Inflammatory macrophage (primary cell): ENCODE measurements around the gene PRR30.

ENCODE experiments used
- DNase-seq, 2 donors: peaks; one replicate each; pipeline ENCODE4 v3.0.0-alpha.2; 2020 to 2022

PRR30 gene

DNA sequence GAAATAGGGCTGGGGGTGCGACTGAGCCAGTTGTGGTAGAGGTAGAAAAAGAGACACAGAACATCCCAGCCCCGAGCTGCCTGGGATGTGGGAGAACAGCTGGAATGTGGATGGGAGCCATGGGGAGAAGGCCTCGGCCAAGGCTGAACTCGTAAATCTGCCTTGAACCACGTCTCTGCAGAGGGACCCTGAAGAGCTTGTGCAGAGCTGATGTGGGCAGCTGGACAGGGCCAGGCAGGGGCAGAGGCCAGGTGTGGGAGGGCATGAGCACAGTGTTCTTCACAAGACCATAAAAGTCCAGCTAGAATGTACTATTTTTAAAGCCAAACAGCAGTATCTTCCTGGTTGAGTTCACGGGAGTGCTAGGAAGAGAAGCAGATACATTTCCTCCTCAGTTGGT, 15.3 kb upstream of the PRR30 start:
- no peak for DNase-seq

DNA sequence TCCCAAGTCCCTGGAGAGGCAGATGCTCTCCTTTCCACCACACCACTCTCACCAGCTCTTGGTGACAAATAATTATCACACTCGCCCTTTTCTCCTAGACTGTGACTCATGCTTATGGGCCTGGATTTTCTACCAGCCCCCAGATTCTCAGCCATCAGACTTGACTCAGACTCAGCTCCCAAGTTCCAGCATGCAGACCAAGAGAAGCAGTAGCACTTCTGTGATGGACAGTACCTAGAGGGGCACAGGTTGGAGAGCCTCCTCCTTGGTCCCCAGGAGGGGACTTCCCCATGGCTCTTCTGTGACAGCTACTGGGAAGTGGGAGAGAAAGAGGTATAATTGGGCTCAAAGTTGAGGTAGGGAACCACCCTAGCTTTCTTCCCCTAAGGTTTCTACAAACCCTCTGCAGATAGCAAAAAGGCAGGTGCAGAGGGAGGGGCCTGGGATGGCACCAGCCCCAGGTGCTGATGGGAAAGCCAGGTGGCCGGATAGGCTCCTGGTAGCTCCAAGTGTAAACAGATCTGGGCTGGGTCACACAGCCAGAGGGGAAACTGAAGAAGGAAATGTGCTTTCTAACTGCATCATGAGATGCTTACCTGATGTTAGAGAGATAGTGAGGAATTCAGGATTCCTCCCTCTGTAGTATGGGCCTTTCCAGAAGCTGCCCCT, 13.7 kb upstream of the PRR30 start:
- peak in 1 of 2 donors; percentile 4 for DNase-seq

DNA sequence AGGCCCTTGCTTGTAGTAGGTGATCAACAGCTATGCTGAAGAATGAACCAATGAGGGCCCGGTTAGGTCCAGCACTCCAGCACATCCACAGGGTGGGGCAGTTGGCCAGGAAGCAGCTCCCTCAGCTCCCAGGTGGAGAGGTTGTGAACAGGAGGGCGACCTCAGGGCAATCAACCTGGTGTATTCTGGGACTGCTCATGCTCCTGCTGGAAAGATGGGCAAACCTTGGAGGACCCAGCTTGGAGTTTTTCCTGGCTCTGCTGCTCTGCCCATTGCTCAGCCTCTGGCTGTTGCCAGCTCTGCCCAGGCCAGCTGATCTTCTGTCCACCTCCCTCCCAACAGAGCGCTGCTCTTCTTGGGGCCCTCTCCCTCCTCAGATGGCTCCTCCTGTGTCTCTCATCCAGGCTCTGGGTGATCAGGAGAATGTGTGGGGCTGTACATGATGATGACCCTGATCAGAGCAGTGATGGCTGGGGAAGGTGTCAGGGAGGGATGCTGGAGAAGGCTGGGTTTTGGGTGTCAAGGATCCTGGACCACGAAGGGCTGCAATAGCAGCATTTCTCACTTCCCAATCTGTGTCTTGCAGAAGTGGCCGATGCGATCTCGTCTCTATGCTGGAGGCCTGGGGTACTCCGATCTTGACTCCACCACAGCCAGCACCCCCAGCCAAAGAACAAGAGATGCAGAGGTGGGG, 13.0 kb upstream of the PRR30 start:
- DNase-seq = no peak

DNA sequence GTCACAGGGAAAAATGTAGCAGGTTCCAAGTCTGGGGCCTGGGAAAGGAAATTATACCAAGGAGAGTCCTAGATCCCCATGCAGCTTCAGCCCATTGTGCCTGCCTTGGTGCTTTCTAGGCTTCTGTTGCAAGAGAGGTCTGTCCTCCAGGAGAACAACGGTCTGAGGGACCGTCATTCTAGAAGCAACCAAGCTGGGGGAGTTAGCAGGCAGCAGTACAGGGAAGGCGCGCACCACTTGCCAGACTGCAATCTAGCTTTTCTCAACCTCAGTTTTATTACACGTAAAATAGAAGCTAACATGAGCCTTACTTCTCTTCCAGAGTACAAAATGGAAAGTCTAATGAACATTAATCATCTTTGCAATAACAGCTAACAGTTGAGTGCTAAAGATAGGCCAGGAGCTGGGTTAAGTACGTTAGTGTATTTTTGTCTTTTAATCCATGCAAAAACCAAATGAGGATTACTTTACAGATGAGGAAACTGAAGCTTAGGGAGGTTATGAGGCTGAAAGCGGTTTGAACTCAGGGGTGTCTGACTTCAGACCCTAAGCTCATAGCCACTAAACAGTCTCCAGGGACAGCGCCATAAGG, 11.5 kb upstream of the PRR30 start:
- DNase-seq = no peak

DNA sequence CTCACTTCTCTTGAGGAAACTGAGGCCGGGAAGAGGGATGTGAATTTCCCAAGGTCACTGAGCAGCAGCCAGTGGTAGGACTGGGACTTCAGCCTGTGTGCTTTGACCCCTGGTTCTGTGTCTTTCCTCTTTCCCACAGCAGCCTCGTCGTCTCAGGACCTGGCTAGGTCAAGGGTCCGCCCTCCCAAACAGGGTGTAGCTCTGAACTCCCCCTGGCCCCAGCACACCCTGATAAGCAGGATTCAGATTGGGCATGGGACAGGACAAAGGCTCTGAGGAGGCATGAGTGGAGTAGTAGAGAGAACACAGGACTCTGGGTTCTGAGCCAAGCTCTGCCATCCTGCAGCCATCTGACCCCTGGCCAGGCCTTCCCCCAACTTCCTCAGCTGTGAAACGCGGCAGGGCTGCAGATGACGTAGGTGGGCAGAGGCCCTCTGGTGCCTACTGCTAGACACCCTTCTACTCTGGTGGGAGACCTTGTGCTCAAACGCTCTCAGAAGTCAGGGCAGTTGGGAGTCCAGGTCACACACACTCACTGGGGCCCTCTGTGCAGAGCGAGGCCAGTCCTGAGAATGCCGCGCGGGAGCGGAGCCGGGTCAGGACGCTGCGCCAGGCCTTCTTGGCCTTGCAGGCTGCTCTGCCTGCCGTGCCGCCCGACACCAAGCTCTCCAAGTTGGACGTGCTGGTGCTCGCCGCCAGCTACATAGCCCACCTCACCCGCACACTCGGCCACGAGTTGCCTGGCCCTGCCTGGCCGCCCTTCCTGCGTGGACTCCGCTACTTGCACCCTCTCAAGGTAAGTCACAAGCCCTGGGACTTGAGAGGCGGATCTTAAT, 10.6 kb upstream of the PRR30 start:
- DNase-seq = no peak

DNA sequence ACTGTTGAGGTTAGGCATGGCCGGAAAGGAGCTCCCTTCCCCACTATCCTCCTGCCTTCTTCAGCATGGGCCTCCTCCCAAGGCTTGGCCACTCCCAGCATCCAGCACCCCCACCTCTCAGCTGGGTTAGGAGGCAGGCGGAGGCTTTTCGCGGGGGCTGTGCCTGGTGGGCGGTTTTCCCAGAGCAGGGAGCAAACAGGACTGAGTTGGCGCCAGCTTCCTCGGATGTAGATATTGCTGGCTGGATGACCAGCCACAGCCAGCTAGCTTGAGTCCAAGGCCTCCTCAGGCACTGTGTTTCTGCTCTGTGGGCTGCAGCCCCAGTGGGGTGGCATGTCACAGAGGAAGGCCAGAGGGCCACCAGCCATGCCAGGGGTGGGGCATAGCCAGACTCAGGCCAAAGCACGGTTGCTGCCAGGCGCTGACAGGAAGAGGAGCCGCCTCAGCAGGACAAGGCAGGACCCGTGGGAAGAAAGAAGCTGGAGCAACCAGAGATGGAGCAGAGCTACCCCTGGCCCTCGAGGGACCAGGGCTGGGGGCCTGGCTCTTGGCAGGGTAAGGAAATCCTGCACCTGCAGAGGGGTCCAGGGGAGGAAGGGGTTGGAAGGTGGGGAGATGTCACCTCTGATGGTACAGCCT, 9.7 kb upstream of the PRR30 start, which contains the start of gene TCF23:
Gene TCF23 (plus strand): TSS at position 204 of the 639 bp plus-strand sequence. CDS start 130 bp downstream, at position 334.
- no peak for DNase-seq

DNA sequence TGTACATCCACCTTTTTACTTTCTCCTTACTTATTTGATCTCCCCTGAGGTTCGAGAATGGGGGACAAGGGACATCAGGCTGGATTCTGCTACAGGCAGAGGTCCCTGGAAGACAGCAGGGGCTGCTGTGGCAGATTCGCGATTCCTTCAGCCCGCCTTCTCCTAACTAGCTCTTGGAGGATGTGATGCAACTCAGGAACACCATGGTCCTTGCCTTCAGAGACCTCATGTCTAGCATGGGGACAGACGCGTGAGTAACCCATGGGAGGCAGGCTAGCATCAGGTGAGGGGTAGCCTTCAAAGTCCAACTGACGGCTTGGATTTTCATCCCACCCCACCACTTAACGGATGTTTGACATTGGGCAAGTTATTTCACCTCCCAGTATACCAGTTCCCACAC, 8.7 kb upstream of the PRR30 start:
- DNase-seq = no peak

DNA sequence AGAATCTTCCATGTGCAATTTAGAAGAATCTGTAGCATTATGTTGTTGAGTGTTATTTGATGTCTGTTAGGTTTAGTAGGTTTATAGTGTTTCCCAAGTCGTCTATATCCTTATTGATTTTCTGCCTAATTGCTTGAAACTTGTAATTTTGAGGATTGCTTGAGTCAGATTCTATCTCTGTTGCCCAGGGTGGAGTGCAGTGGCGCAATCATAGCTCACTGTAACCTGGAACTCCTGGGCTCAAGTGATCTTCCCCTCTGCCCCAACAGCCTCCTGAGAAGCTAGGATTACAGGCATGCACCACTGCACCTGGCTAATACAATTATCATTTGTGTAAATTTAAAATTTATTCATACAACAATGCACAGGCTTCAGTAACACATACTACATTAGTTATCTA, 6.5 kb upstream of the PRR30 start:
- DNase-seq = no peak

DNA sequence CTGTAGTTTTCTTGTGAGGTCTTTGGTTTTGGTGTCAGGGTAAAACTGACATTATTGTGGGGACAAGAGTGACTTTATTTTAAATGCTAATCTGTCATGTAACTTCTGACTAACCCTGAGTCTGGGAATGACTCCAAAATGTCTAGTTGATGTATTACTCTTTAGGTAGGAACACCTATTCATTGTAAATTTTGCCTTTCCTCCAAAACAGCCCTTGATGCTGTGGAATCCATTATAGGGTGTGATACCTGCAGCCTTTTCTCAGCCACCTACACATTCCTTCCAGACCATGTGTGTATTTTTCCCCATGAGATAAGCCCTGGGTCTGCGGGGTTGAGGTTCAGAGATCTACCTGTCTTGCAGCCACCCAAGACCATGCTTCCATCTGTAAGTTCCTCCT, 4.1 kb upstream of the PRR30 start:
- DNase-seq = no peak

DNA sequence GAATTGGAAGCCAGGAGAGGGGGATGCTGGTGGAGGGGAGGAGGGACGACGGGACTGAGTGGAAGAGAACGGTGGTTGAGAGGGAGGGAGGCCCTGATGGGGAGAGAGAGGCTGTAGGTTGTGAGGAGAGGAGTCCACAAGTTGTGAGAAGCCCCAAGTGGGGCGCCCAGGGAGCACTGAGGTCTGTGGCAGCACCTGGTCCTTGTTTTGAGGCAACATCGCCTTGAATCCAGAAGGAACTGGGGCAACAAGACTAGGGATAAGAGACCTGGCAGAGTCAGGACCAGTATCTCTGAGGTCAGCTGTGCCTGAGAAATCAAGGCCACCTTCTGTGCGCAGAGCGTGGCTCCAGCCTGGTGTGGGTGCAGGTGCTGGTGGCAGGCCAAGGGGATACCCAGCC, 1.1 kb downstream of the PRR30 start:
- no peak for DNase-seq

DNA sequence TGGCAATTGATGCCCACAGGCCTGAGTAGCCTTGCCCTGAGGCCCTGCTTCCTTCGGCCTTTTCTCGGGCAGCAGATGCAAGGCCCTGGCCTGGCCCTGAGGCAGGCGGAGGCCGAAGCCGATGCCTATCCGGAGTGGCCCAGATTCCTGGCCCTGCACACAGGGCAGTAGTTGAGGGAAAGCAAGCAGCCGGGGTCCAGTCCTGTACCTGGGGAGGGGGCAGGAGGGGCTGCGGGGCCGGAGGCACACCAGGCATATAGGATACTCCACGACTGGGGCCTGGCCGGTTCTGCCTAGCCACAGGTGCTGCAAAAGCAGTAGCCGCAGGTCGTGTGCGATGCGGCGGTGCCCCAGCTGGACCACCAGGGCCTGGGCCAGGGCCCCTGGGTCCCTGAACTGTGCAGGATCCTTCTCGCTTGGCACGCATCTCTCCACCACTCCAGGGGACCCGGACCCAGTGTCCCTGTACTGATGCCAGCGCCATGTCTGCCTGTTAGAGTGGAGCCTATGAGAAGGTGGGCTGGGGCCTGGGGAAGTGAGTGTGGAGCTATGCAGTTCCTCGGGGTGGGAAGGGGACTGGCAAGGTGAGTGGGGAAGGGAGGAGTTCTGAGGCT, 1.8 kb downstream of the PRR30 start:
- no peak for DNase-seq

DNA sequence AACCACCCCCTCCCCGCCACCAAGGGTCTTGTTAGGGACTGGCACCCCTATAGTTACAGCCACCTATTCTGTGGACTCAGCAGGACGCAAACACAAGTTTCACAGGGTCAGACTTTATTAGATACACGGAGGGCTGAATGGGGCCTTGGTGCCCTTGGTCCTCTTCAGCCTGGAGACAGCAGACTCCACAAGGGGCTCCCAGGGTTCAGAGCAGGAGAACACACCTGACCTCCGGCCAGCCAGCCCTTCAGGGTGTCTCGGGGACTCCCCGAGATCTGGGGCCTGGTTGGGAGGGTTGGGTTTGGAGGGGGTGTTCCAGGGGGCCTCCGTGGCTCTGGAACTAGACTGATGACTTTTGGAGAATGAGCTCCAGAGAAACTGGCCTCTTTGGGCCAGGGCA, 2.5 kb downstream of the PRR30 start:
- no peak for DNase-seq

DNA sequence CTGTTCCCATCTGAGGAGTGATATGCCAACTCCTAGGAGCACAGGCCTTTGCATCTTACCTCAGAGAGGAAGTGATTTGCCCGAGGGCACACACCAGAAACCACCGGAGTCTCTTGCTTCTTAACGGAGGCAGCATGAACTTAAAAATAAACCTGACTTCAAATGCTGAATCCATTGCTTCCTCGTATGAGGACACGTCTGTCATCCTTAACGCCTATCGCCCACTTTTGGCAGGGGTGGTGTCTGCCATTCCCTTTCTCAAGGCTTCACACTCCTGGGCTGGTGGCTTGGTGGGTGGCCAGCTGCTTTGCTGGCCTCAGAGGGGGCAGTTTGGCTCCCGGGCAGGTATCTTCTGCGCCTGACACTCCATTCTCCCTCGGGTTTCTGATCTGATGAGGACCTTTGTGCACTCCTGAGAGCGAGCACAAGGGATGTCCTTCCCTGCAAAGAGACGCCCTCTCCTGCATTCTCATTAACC, 3.7 kb downstream of the PRR30 start:
- peak; percentile 22 to 60 for DNase-seq

DNA sequence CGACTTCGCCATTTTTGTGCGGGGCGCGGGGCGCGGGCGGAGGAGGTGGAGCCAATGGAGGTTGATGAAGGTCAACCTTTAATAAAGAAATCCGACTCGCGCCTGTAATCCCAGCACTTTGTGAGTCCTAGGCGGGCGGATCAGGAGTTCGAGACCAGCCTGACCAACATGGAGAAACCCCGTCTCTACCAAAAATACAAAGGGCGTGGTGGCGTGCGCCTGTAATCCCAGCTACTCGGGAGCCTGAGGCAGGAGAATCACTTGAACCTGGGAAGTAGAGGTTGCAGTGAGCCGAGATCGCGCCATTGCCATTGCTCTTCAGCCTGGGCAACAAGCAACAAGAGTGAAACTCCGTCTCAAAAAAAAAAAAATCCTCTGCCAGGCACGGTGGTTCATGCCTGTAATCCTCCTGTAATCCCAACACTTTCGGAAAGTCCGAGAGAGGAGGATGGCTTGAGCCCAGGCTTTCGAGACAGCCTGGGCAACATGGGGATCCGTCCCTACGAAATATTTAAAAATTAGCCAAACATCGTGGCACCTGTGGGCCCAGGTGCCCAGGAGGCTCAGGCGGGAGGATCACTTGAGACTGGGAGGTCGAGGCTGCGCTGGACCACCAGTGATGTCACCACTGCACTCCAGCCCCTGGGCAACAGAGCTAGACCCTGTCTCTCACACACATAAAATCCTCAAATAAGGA, 4.3 kb downstream of the PRR30 start:
- no peak for DNase-seq

DNA sequence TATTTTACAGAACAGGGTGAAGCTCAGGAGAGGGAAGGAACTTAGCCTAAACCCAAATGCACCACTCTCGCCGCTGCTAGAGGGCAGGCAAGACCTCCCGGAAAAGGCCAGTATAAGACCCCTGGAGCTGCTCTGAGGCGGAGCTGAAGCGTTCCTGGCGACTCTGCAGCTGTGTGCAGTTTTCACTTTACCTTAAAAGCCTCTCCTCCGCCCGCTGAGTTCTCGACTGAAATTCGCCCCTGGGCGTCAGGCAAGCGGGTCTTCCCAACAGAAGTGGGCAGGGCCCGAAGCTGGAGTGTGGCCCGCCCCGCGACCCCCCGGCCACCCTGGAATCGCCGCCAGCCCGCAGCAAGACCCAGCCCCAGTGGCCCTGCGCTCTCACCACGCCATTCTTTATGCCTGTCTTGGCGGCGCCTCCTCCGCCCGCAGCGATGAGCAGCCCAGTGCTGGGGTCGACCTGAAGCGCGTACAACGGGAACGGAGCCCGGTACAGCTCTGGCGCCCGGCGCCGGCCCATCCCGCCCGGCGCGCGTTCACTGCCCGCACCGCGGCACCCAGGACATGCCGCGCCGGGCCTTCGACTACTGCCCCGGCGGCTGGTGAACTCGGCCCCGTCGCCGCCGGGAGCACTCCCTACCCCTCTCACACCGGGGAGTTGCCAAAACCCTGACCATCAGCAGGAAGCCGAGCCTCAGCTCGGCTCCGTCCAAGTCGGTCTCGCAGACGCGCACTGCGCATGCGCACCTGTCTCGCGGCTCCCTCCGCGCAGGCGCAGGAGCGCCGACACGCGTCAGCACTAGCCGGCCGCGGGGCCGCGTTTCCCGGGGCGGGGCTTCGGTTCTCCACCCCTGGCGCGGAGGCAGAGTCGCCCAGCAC, 5.1 kb downstream of the PRR30 start, which contains the start of gene PREB:
Gene PREB (minus strand): TSS at position 732 of the 876 bp plus-strand sequence. CDS start 215 bp downstream, at position 517.
- peak; percentile 98 to 99 for DNase-seq

DNA sequence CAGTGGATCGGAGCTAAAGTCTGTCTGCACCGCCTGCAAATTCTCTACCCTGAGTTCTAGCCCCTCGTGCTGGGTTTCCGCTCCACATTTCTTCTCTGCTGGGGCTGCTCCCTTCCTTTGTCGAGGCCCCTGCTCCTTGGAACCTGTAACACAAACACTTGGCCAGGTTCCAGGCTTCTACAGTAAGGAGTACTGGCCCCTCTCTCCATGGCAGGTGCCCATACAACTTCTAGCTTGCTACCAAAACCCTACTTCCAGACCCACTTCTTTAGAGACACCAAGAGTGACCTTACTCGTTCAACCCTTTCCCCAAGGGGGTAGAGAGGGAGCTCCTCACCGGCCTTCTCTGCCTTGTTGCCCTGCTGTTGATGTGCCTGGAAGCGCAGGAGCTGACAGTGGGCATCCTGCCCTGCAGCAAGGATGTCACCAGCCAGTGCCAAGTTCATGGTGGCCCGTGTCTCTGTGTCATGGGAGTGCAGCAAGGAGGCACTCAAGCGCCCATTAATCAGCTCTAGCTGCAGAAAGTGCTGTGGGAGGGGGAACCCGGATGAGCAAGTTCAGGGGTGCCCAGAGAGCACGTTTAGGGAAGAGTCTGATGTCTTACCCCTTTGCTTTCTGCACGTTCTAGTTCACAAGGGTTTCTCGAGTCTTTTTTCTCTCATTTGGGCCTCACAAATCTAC, 5.9 kb downstream of the PRR30 start:
- peak in 1 of 2 donors; percentile 49 for DNase-seq

DNA sequence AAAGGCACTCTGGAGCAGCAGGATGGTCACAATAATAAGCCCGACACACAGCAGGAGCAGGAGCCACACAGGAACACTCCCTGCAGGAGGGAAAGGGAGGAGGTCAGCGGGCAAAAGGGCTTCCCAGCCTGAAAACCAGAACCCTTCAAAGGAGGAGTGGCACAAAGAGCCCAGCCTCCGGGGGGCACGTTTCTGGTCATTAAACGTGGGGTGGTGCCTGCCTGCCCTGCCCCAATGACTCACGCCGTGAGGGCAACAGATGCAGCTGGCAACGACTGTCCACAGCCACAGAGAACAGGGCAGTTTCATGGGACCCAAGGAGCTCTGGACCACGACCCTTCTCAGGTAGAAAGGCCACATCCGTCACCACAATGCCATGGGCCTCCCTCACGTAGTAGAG, 7.8 kb downstream of the PRR30 start:
- DNase-seq = no peak

DNA sequence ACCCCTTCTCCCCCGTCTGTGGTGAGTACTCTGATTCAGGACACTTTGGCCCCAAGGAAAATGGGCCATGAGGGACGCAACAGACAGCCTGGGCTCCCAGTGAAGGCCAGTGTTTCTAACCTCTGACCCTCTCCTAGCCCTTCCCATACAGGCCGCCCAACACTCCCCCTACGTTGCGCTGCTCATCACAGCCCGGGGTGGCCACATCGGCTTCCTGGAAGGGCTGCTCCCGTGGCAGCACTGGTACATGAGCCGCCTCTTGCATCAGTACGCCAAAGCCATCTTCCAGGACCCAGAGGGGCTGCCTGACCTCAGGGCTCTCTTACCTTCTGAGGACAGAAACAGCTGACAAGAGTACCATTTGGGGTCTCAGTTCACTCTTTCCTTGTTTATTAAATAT, 8.8 kb downstream of the PRR30 start:
- DNase-seq = no peak
